ENCODE data around the gene RAB24. TPM values are rescaled to one million over a fixed set of nuclear protein-coding genes. Genes with fewer than 3 reads are reported as not detected.

RAB24 gene
- total RNA-seq, 2 donors from 2014 or later: 79.1 to 92.0 TPM

GRCh38 chr5:177293819-177294581 lies 9.5 kb downstream of the RAB24 start:
- peaks cover 15 to 24% of the 10 kb centered on the region in 2 donors for H3K36me3 ChIP-seq (replicated peaks in 1 of 2; ENCODE audit: insufficient read depth in 1 of 2, low read depth in 2 of 2)
- TF ChIP-seq POLR2A (IDR thresholded peaks at IDR 0.05) (no peak), CTCF (IDR thresholded peaks at IDR 0.05) (no peak)
- H3K9me3 ChIP-seq: no peaks in the 10 kb centered on the region
- 91 to 92% methylated on average over 8 to 12 of the region's 12 CpGs for WGBS, 2 donors
- no peaks in the 10 kb centered on the region for H3K27me3 ChIP-seq
- DNase-seq: no peak
- no peak for ATAC-seq
- H3K4me3 ChIP-seq: no peak overlapping the region
- H3K27ac ChIP-seq: no peak overlapping the region
- H3K4me1 ChIP-seq: peaks cover 10% of the 10 kb centered on the region
- intact Hi-C loops (cut with DNase I): no loop called here

- ATAC-seq: no peak
- peaks cover 13% of the 10 kb centered on the region for H3K4me1 ChIP-seq
- H3K27me3 ChIP-seq: no peaks in the 10 kb centered on the region
- H3K9me3 ChIP-seq: no peaks in the 10 kb centered on the region
- no peak overlapping the region for H3K27ac ChIP-seq
- H3K4me3 ChIP-seq: no peak overlapping the region
- peaks cover 15 to 31% of the 10 kb centered on the region in 2 donors for H3K36me3 ChIP-seq (replicated peaks in 1 of 2; ENCODE audit: insufficient read depth in 1 of 2, low read depth in 2 of 2)
- intact Hi-C loops (cut with DNase I): no loop called here
- no peak for TF ChIP-seq POLR2A (IDR thresholded peaks at IDR 0.05)
- no peak for TF ChIP-seq CTCF (IDR thresholded peaks at IDR 0.05)
- DNase-seq: no peak
- WGBS, 2 donors: 89 to 96% methylated on average over 7 of the region's 7 CpGs
Measured at GRCh38 chr5:177291735-177292134, 11.8 kb downstream of the RAB24 start.

GRCh38 chr5:177290816-177291596 lies 12.5 kb downstream of the RAB24 start:
- H3K36me3 ChIP-seq (replicated peaks in 1 of 2; ENCODE audit: insufficient read depth in 1 of 2, low read depth in 2 of 2): peaks cover 15 to 32% of the 10 kb centered on the region in 2 donors
- WGBS, 2 donors: 90 to 93% methylated on average over 12 of the region's 12 CpGs
- intact Hi-C loops (cut with DNase I): no loop called here

GRCh38 chr5:177288191-177288590 lies 15.3 kb downstream of the RAB24 start:
- Histone ChIP-seq H3K27me3 (no peaks in the 10 kb centered on the region), H3K9me3 (no peaks in the 10 kb centered on the region), H3K4me1 (peaks cover 5% of the 10 kb centered on the region), H3K36me3 (replicated peaks in 1 of 2; ENCODE audit: insufficient read depth in 1 of 2, low read depth in 2 of 2) (peaks cover 7 to 26% of the 10 kb centered on the region in 2 donors), H3K27ac (no peak overlapping the region), H3K4me3 (no peak overlapping the region)
- no peak for DNase-seq
- TF ChIP-seq POLR2A (IDR thresholded peaks at IDR 0.05) (no peak), CTCF (IDR thresholded peaks at IDR 0.05) (no peak)
- WGBS, 2 donors: 27 to 42% methylated on average over 2 of the region's 2 CpGs
- ATAC-seq: peak; percentile 71
- intact Hi-C loops (cut with DNase I): no loop called here

More at GRCh38 chr5:177290816-177291596, 12.5 kb downstream of the RAB24 start:
- peaks cover 6% of the 10 kb centered on the region for H3K4me1 ChIP-seq
- no peak overlapping the region for H3K27ac ChIP-seq
- H3K9me3 ChIP-seq: no peaks in the 10 kb centered on the region
- no peaks in the 10 kb centered on the region for H3K27me3 ChIP-seq
- DNase-seq (no peak), ATAC-seq (no peak)
- TF ChIP-seq POLR2A (IDR thresholded peaks at IDR 0.05) (no peak), CTCF (IDR thresholded peaks at IDR 0.05) (no peak)
- no peak overlapping the region for H3K4me3 ChIP-seq
